GM23338 (cell line): ENCODE results near the gene TACC3. TPM values are rescaled to one million over a fixed set of nuclear protein-coding genes. Genes with fewer than 3 reads are reported as not detected.
"Not testable (repeated sequence)": the region's sequence is repeated elsewhere in the genome, so short reads cannot be mapped to it uniquely, and the experiment has no call there.

ENCODE experiments used
- ATAC-seq: fragments of 200-7000 bp; cut with Tn5 transposase; 3 replicates; pipeline ENCODE4 v1.9.1; 2020
- DNase-seq: peaks from one replicate; pipeline ENCODE4 v3.0.0-alpha.2; 2015; ENCODE audit warnings: low spot score
- H2AFZ ChIP-seq: fragments of 200-600 bp; sonication (generic); 2 replicates; pipeline ENCODE4 v1.8.0; 2016; ENCODE audit warnings: antibody characterized with exemption, mild to moderate bottlenecking, moderate library complexity
- H3F3A ChIP-seq: fragments of 200-600 bp; sonication (generic); replicated peaks from 2 replicates; pipeline ENCODE4 v1.8.0; 2017; ENCODE audit warnings: antibody characterized with exemption, mixed run types, low read depth
- H3K27ac ChIP-seq: fragments of 200-600 bp; sonication (generic); 2 replicates; pipeline ENCODE4 v1.6.1; 2016; ENCODE audit warnings: low read depth
- H3K27me3 ChIP-seq: fragments of 200-600 bp; sonication (generic); 2 replicates; pipeline ENCODE4 v1.8.0; 2016; ENCODE audit warnings: mild to moderate bottlenecking, mixed run types, moderate library complexity; ENCODE audit not compliant: insufficient read depth
- H3K36me3 ChIP-seq: fragments of 200-600 bp; sonication (generic); 2 replicates; pipeline ENCODE4 v1.8.0; 2016; ENCODE audit warnings: mild to moderate bottlenecking; ENCODE audit not compliant: insufficient read depth
- H3K4me1 ChIP-seq: fragments of 200-600 bp; sonication (generic); 2 replicates; pipeline ENCODE4 v1.8.0; 2016; ENCODE audit warnings: mild to moderate bottlenecking, moderate library complexity; ENCODE audit not compliant: insufficient read depth
- H3K4me2 ChIP-seq: fragments of 200-600 bp; sonication (generic); 2 replicates; pipeline ENCODE4 v1.7.1; 2017; ENCODE audit warnings: mixed run types
- H3K4me3 ChIP-seq: fragments of 200-600 bp; sonication (generic); 2 replicates; pipeline ENCODE4 v1.6.1; 2016; ENCODE audit warnings: mixed run types
- H3K79me2 ChIP-seq: fragments of 200-600 bp; sonication (generic); replicated peaks from 2 replicates; pipeline ENCODE4 v1.8.0; 2017; ENCODE audit warnings: mild to moderate bottlenecking; ENCODE audit not compliant: insufficient read depth
- H3K9me2 ChIP-seq: fragments of 200-600 bp; sonication (generic); 2 replicates; pipeline ENCODE4 v1.8.0; 2017; ENCODE audit not compliant: insufficient read depth
- H4K20me1 ChIP-seq: fragments of 200-600 bp; sonication (generic); replicated peaks from 2 replicates; pipeline ENCODE4 v1.8.0; 2017; ENCODE audit warnings: mild to moderate bottlenecking; ENCODE audit not compliant: insufficient read depth
- H3K27ac Mint-ChIP-seq: 2 replicates; pipeline ENCODE4 v1.8.0; 2020; ENCODE audit warnings: inconsistent platforms, mild to moderate bottlenecking, moderate library complexity, mixed read lengths
- H3K27me3 Mint-ChIP-seq: 3 replicates; pipeline ENCODE4 v1.8.0; 2022; ENCODE audit warnings: low read depth, mild to moderate bottlenecking, moderate library complexity, mixed read lengths, inconsistent platforms; ENCODE audit not compliant: insufficient read depth, poor library complexity
- H3K36me3 Mint-ChIP-seq: 3 replicates; pipeline ENCODE4 v1.8.0; 2021; ENCODE audit warnings: low read depth, mild to moderate bottlenecking, inconsistent platforms, moderate library complexity, mixed read lengths
- H3K4me1 Mint-ChIP-seq: 3 replicates; pipeline ENCODE4 v1.8.0; 2020; ENCODE audit warnings: mild to moderate bottlenecking, inconsistent platforms, mixed read lengths
- H3K4me3 Mint-ChIP-seq: 3 replicates; pipeline ENCODE4 v1.8.0; 2021; ENCODE audit warnings: moderate library complexity, mild to moderate bottlenecking, inconsistent platforms, mixed read lengths
- H3K9me3 Mint-ChIP-seq: 3 replicates; pipeline ENCODE4 v1.8.0; 2020; ENCODE audit warnings: moderate library complexity, mild to moderate bottlenecking, inconsistent platforms, mixed read lengths
- NANOG ChIP-seq: IDR thresholded peaks from 2 replicates; pipeline ENCODE4 v1.6.1; 2016; ENCODE audit warnings: antibody characterized with exemption, borderline replicate concordance
- POLR2AphosphoS5 ChIP-seq: IDR thresholded peaks from 2 replicates; pipeline ENCODE4 v1.6.1; 2016; ENCODE audit warnings: antibody characterized with exemption, low read depth
- ZNF114 ChIP-seq: fragments of 250-450 bp; sonication (Bioruptor Pico); IDR thresholded peaks from 2 replicates; pipeline ENCODE4 v1.5.0; 2020; ENCODE audit warnings: mild to moderate bottlenecking, moderate library complexity
- ZNF331 ChIP-seq: fragments of 250-450 bp; sonication (Bioruptor Pico); IDR thresholded peaks from 2 replicates; pipeline ENCODE4 v1.5.0; 2020; ENCODE audit warnings: low read depth, mild to moderate bottlenecking, moderate library complexity
- polyA plus RNA-seq: library from polyadenylated mRNA; unstranded; fragments of >200 nt; fragmentation: Nextera tagmentation; extraction: Ambion mirVana; gene quantifications from 2 replicates; pipeline ENCODE4 v1.2.1, GENCODE V29; 2016
- total RNA-seq: library from RNA; depleted of rRNA; stranded (reverse); fragments of >200 nt; shearing (Covaris generic); gene quantifications from 2 replicates; pipeline ENCODE4 v1.2.3, GENCODE V29; 2014
- TF ChIP-seq, protein P1 (sequence below): fragments of 250-450 bp; sonication (Bioruptor Pico); IDR thresholded peaks from 2 replicates; pipeline ENCODE4 v1.5.0; 2020; ENCODE audit warnings: mild to moderate bottlenecking, moderate library complexity
- TF ChIP-seq, protein P2 (sequence below), 2 experiments: fragments of 200-600 bp in 1 of 2; sonication (generic) in 1 of 2; conservative IDR thresholded peaks; 2 replicates each; pipeline versions ENCODE4 v1.5.1 to v1.6.1; 2016 to 2017; ENCODE audit warnings: antibody characterized with exemption in 2 of 2, low read depth in 2 of 2, mild to moderate bottlenecking in 2 of 2, moderate library complexity in 1 of 2

TACC3 gene
- total and polyA plus RNA-seq, 2 experiments from 2014 or later, result 120 TPM

DNA sequence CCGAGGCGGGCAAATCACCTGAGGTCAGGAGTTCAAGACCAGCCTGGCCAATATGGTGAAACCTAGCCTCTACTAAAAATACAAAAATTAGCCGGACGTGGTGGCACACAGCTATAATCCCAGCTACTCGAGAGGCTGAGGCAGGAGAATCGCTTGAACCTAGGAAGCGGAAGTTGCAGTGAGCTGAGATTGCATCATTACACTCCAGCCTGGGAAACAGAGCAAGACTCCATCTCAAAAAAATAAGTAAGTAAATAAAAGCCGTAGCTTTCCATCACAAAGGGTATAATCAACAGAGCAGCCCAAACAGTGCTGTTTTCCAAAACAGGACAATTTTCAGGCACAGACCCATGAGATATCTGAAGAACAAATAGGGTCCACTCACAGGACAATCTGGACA lies 19.6 kb upstream of the TACC3 start:
- not testable (repeated sequence) for H2AFZ ChIP-seq, H3K36me3 ChIP-seq, H3K27me3 ChIP-seq, DNase-seq, H3K4me1 ChIP-seq, H3K9me2 ChIP-seq, ATAC-seq, H3K27ac Mint-ChIP-seq, H3K4me3 Mint-ChIP-seq, H3K4me2 ChIP-seq, H3K27me3 Mint-ChIP-seq, H3K4me3 ChIP-seq, H3K9me3 Mint-ChIP-seq, H3K4me1 Mint-ChIP-seq, H3F3A ChIP-seq, H3K27ac ChIP-seq
- peaks cover 62% of the 10 kb centered on the region for H3K36me3 Mint-ChIP-seq
- peaks cover 23% of the 10 kb centered on the region for H4K20me1 ChIP-seq
- H3K79me2 ChIP-seq, result peaks cover 55% of the 10 kb centered on the region

DNA sequence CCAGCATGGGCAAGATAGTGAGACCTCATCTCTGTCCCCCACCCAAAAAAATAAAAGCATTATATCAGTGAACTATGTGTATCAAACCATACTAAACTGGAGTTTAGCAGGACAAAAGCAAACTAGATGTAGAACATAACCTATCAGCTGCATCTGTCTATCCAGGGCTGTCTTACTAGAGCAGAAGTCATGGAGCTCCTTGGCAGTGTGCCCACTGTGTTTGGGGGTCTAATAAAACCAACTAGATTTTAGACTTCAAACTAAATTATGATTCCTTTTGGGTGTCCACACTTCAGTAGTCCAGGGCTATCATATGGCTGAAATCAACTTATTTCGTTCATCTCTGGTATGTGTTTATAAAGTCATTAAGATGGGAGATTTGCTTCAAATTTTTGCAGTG lies 17.5 kb upstream of the TACC3 start:
- Histone ChIP-seq H3K27ac (no peak overlapping the region), H3K4me2 (no peak overlapping the region), H3K27me3 (no peaks in the 10 kb centered on the region), H3F3A (no peaks in the 10 kb centered on the region), H3K9me2 (no peaks in the 10 kb centered on the region), H3K4me1 (no peaks in the 10 kb centered on the region), H2AFZ (no peak overlapping the region), H3K36me3 (0 out of 2 replicates have a peak, but pooled peaks cover 2% of the 10 kb centered on the region), H3K4me3 (no peak overlapping the region), H3K79me2 (peaks cover 74% of the 10 kb centered on the region), H4K20me1 (peaks cover 31% of the 10 kb centered on the region)
- Mint-ChIP-seq H3K27ac (no peak overlapping the region), H3K36me3 (peaks cover 55% of the 10 kb centered on the region), H3K4me3 (no peak overlapping the region), H3K9me3 (no peaks in the 10 kb centered on the region), H3K4me1 (no peaks in the 10 kb centered on the region), H3K27me3 (peaks cover 3% of the 10 kb centered on the region)
- ATAC-seq (no peak), DNase-seq (no peak)
- TF ChIP-seq NANOG, result no peak
- TF ChIP-seq, protein P1, sequence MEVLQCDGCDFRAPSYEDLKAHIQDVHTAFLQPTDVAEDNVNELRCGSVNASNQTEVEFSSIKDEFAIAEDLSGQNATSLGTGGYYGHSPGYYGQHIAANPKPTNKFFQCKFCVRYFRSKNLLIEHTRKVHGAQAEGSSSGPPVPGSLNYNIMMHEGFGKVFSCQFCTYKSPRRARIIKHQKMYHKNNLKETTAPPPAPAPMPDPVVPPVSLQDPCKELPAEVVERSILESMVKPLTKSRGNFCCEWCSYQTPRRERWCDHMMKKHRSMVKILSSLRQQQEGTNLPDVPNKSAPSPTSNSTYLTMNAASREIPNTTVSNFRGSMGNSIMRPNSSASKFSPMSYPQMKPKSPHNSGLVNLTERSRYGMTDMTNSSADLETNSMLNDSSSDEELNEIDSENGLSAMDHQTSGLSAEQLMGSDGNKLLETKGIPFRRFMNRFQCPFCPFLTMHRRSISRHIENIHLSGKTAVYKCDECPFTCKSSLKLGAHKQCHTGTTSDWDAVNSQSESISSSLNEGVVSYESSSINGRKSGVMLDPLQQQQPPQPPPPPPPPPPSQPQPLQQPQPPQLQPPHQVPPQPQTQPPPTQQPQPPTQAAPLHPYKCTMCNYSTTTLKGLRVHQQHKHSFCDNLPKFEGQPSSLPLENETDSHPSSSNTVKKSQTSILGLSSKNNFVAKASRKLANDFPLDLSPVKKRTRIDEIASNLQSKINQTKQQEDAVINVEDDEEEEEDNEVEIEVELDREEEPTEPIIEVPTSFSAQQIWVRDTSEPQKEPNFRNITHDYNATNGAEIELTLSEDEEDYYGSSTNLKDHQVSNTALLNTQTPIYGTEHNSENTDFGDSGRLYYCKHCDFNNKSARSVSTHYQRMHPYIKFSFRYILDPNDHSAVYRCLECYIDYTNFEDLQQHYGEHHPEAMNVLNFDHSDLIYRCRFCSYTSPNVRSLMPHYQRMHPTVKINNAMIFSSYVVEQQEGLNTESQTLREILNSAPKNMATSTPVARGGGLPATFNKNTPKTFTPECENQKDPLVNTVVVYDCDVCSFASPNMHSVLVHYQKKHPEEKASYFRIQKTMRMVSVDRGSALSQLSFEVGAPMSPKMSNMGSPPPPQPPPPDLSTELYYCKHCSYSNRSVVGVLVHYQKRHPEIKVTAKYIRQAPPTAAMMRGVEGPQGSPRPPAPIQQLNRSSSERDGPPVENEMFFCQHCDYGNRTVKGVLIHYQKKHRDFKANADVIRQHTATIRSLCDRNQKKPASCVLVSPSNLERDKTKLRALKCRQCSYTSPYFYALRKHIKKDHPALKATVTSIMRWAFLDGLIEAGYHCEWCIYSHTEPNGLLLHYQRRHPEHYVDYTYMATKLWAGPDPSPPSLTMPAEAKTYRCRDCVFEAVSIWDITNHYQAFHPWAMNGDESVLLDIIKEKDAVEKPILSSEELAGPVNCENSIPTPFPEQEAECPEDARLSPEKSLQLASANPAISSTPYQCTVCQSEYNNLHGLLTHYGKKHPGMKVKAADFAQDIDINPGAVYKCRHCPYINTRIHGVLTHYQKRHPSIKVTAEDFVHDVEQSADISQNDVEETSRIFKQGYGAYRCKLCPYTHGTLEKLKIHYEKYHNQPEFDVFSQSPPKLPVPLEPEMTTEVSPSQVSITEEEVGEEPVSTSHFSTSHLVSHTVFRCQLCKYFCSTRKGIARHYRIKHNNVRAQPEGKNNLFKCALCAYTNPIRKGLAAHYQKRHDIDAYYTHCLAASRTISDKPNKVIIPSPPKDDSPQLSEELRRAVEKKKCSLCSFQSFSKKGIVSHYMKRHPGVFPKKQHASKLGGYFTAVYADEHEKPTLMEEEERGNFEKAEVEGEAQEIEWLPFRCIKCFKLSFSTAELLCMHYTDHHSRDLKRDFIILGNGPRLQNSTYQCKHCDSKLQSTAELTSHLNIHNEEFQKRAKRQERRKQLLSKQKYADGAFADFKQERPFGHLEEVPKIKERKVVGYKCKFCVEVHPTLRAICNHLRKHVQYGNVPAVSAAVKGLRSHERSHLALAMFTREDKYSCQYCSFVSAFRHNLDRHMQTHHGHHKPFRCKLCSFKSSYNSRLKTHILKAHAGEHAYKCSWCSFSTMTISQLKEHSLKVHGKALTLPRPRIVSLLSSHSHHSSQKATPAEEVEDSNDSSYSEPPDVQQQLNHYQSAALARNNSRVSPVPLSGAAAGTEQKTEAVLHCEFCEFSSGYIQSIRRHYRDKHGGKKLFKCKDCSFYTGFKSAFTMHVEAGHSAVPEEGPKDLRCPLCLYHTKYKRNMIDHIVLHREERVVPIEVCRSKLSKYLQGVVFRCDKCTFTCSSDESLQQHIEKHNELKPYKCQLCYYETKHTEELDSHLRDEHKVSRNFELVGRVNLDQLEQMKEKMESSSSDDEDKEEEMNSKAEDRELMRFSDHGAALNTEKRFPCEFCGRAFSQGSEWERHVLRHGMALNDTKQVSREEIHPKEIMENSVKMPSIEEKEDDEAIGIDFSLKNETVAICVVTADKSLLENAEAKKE (CRISPR knock-in tag), result no peak
- TF ChIP-seq, protein P2, sequence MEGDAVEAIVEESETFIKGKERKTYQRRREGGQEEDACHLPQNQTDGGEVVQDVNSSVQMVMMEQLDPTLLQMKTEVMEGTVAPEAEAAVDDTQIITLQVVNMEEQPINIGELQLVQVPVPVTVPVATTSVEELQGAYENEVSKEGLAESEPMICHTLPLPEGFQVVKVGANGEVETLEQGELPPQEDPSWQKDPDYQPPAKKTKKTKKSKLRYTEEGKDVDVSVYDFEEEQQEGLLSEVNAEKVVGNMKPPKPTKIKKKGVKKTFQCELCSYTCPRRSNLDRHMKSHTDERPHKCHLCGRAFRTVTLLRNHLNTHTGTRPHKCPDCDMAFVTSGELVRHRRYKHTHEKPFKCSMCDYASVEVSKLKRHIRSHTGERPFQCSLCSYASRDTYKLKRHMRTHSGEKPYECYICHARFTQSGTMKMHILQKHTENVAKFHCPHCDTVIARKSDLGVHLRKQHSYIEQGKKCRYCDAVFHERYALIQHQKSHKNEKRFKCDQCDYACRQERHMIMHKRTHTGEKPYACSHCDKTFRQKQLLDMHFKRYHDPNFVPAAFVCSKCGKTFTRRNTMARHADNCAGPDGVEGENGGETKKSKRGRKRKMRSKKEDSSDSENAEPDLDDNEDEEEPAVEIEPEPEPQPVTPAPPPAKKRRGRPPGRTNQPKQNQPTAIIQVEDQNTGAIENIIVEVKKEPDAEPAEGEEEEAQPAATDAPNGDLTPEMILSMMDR (conservative IDR thresholded peaks at IDR 0.05; ENCODE audit: low read depth in 2 of 2), result no peak
- TF ChIP-seq ZNF331 (CRISPR knock-in tag), result no peak
- no peak for TF ChIP-seq ZNF114 (CRISPR knock-in tag)
- no peak for TF ChIP-seq POLR2AphosphoS5
